Smooth muscle cell (in vitro differentiated cells): ENCODE measurements around the gene MCTP1. TPM values are rescaled to one million over a fixed set of nuclear protein-coding genes. Genes with fewer than 3 reads are reported as not detected.

Experiments
- DNase-seq: peaks from one replicate; lab custom pipeline; 2025; ENCODE audit not compliant: unreplicated experiment; lab: John Stamatoyannopoulos, UW
- H2AFZ ChIP-seq: fragments of 200-600 bp; sonication (generic); 2 replicates; pipeline ENCODE4 v1.6.0; 2016; ENCODE audit warnings: antibody characterized with exemption, low read depth, mild to moderate bottlenecking
- H3F3A ChIP-seq: fragments of 200-600 bp; sonication (generic); 2 replicates; pipeline ENCODE4 v1.6.0; 2017; ENCODE audit warnings: antibody characterized with exemption, low read depth
- H3K27ac ChIP-seq: fragments of 200-600 bp; sonication (generic); 2 replicates; pipeline ENCODE4 v1.5.1; 2016; ENCODE audit warnings: low read depth, mild to moderate bottlenecking
- H3K27me3 ChIP-seq: fragments of 200-600 bp; sonication (generic); 2 replicates; pipeline ENCODE4 v1.6.1; 2016; ENCODE audit warnings: low read depth, mild to moderate bottlenecking
- H3K36me3 ChIP-seq: fragments of 200-600 bp; sonication (generic); 2 replicates; pipeline ENCODE4 v1.5.1; 2016; ENCODE audit warnings: low read depth
- H3K4me1 ChIP-seq: fragments of 200-600 bp; sonication (generic); 2 replicates; pipeline ENCODE4 v1.5.1; 2016; ENCODE audit warnings: low read depth
- H3K4me2 ChIP-seq: fragments of 200-600 bp; sonication (generic); 2 replicates; pipeline ENCODE4 v1.6.0; 2016; ENCODE audit warnings: mild to moderate bottlenecking
- H3K4me3 ChIP-seq: fragments of 200-600 bp; sonication (generic); 2 replicates; pipeline ENCODE4 v1.5.1; 2016; ENCODE audit warnings: mild to moderate bottlenecking
- H3K79me2 ChIP-seq: fragments of 200-600 bp; sonication (generic); 2 replicates; pipeline ENCODE4 v1.6.0; 2016; ENCODE audit warnings: low read depth, mild to moderate bottlenecking
- H3K9ac ChIP-seq: fragments of 200-600 bp; sonication (generic); 2 replicates; pipeline ENCODE4 v1.6.0; 2016; ENCODE audit warnings: low read depth
- H3K9me3 ChIP-seq: fragments of 200-600 bp; sonication (generic); replicated peaks from 2 replicates; pipeline ENCODE4 v1.5.1; 2016; ENCODE audit warnings: low read depth
- H4K20me1 ChIP-seq: fragments of 200-600 bp; sonication (generic); 2 replicates; pipeline ENCODE4 v1.6.0; 2016; ENCODE audit warnings: low read depth
- CTCF ChIP-seq: fragments of 200-600 bp; sonication (generic); IDR thresholded peaks from 2 replicates; pipeline ENCODE4 v1.5.1; 2017; ENCODE audit warnings: borderline replicate concordance, mild to moderate bottlenecking, antibody characterized with exemption; ENCODE audit not compliant: insufficient read depth, poor library complexity, severe bottlenecking
- WGBS: methylation state at CpG from one replicate; pipeline ENCODE4 v1.1.7; 2016; ENCODE audit warnings: low lambda C conversion rate; 5-methylcytosine and 5-hydroxymethylcytosine counted together
- polyA plus RNA-seq: library from polyadenylated mRNA; unstranded; fragments of >200 nt; fragmentation: Nextera tagmentation; extraction: Ambion mirVana; gene quantifications from 2 replicates; pipeline ENCODE4 v1.2.1, GENCODE V29; 2016
- total RNA-seq: library from RNA; depleted of rRNA; stranded (reverse); fragments of >200 nt; gene quantifications from 2 replicates; pipeline ENCODE4 v1.2.3, GENCODE V29; 2014

The MCTP1 gene
- total and polyA plus RNA-seq, 2 experiments from 2014 or later: 1.1 to 4.8 TPM

DNA sequence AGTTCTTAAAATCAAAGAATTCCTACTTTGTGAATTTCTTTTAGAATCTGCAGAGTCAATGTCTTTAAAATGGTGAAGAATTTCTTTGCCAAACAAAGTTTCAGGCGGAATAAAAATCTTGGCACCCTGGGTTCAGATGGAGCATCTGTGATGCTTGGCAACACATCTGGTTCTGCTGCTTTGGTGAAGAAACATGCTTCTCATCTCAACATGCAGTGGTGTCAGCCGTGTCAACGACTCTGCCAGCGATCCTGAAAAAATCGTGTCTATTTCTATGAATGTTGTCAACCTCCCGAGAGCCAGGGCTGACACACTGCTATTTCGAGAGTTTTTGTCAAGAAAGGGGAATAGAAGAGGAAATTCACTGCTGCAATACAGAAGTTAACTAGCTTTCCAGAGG lies 514.9 kb downstream of the MCTP1 start:
- Histone ChIP-seq H3K36me3 (no peaks in the 10 kb centered on the region), H3K4me3 (no peak overlapping the region), H3F3A (no peaks in the 10 kb centered on the region), H3K9ac (no peak overlapping the region), H3K79me2 (no peaks in the 10 kb centered on the region), H2AFZ (no peak overlapping the region), H3K9me3 (no peaks in the 10 kb centered on the region), H3K4me2 (no peak overlapping the region), H4K20me1 (no peaks in the 10 kb centered on the region), H3K4me1 (no peaks in the 10 kb centered on the region), H3K27ac (no peak overlapping the region), H3K27me3 (no peaks in the 10 kb centered on the region)
- WGBS: 91% methylated on average over 7 of the region's 7 CpGs
- no peak for TF ChIP-seq CTCF
- DNase-seq: no peak

DNA sequence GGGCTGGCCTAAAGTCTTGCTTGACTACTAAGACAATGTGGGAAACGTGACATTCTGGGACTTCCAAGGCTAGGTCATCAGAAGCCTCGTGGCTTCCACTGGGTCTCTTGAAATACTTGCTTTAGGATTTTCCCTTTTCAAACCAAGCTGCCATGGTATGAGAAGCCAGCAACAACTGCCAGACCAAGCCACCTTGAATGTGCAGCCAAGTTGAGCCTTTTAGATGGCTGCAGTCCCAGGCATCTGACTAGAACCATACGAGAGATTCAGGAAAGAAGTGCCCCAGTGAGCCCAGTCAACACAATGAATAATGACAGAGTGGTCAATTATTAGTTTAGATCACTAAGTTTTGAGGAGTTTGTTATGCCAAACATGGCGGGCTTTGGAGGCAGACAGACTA lies 523.1 kb downstream of the MCTP1 start:
- Histone ChIP-seq H3K9ac (no peak overlapping the region), H3K79me2 (no peaks in the 10 kb centered on the region), H3K4me1 (no peaks in the 10 kb centered on the region), H3F3A (no peaks in the 10 kb centered on the region), H3K4me3 (no peak overlapping the region), H3K4me2 (no peak overlapping the region), H3K27ac (no peak overlapping the region), H3K9me3 (no peaks in the 10 kb centered on the region), H4K20me1 (no peaks in the 10 kb centered on the region), H3K36me3 (no peaks in the 10 kb centered on the region), H3K27me3 (no peaks in the 10 kb centered on the region), H2AFZ (no peak overlapping the region)
- TF ChIP-seq CTCF: no peak
- no peak for DNase-seq
- 90% methylated on average over 4 of the region's 4 CpGs for WGBS

DNA sequence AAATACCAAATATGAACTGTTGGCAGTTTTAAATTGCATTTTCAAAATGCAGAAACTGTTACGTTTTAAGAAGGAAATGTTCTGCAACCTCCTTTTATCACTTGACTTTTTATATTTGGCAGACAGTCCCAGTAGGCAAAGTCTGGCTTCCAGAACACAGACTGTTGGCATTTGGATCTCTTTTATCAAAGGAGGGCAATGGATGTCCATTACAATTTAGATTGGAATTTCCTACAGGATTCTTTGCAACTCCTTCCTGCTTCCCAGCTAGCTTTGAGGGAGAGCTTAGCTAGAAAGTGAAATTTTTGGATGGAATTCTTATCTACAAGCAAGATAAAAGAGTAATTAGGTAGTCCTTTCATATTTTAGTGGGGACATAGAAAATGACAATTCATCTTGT lies 523.8 kb downstream of the MCTP1 start:
- Histone ChIP-seq H2AFZ (no peak overlapping the region), H3K4me1 (no peaks in the 10 kb centered on the region), H3K4me3 (no peak overlapping the region), H4K20me1 (no peaks in the 10 kb centered on the region), H3K36me3 (no peaks in the 10 kb centered on the region), H3K27me3 (no peaks in the 10 kb centered on the region), H3K9me3 (no peaks in the 10 kb centered on the region), H3K9ac (no peak overlapping the region), H3K79me2 (no peaks in the 10 kb centered on the region), H3K4me2 (no peak overlapping the region), H3K27ac (no peak overlapping the region), H3F3A (no peaks in the 10 kb centered on the region)
- DNase-seq: no peak
- 56% methylated on average over 1 of the region's 1 CpG for WGBS
- TF ChIP-seq CTCF: no peak

- no peaks in the 10 kb centered on the region for H3F3A ChIP-seq
- H3K4me3 ChIP-seq: no peak overlapping the region
- no peak overlapping the region for H3K27ac ChIP-seq
- no peaks in the 10 kb centered on the region for H4K20me1 ChIP-seq
- no peaks in the 10 kb centered on the region for H3K4me1 ChIP-seq
- no peaks in the 10 kb centered on the region for H3K9me3 ChIP-seq
- H3K79me2 ChIP-seq: no peaks in the 10 kb centered on the region
- WGBS: 78% methylated on average over 1 of the region's 1 CpG
- no peak overlapping the region for H3K4me2 ChIP-seq
- no peak overlapping the region for H3K9ac ChIP-seq
- no peak for DNase-seq
- no peaks in the 10 kb centered on the region for H3K36me3 ChIP-seq
- no peak for TF ChIP-seq CTCF
- H2AFZ ChIP-seq: no peak overlapping the region
- no peaks in the 10 kb centered on the region for H3K27me3 ChIP-seq
Observed at GRCh38 chr5:94759961-94760360, 524.9 kb downstream of the MCTP1 start.
